IMR-90 (cell line): Measurements from ENCODE around the gene NLRP14. TPM values are rescaled to one million over a fixed set of nuclear protein-coding genes. Genes with fewer than 3 reads are reported as not detected.

Source experiments
- ATAC-seq: fragments of 200-7000 bp; cut with Tn5 transposase; 2 replicates; pipeline ENCODE4 v1.9.1; 2020; ENCODE audit warnings: low read depth, mild to moderate bottlenecking, moderate library complexity
- BruUV-seq: library from RNA; stranded (reverse); fragments of 400-500 nt; replicated peaks from 2 replicates; lab custom pipeline; 2021; lab: Mats Ljungman, UMichigan
- CTCF ChIA-PET: fragments of 300-600 bp; formaldehyde crosslinking; extraction: SDS; loops from one replicate; lab custom pipeline; 2021; ENCODE audit warnings: antibody characterized with exemption; lab: Yijun Ruan, JAX
- POLR2A ChIA-PET: fragments of 300-600 bp; sonication (Branson Sonifier 250); formaldehyde crosslinking; loops from one replicate; lab custom pipeline; 2022; ENCODE audit warnings: antibody characterized with exemption; ENCODE audit not compliant: unreplicated experiment; lab: Charles Lee
- DNase-seq: peaks from one replicate; pipeline ENCODE4 v3.0.0; 2013
- H2AFZ ChIP-seq: replicated peaks from 2 replicates; pipeline ENCODE3; 2013; ENCODE audit warnings: low read length, mild to moderate bottlenecking; ENCODE audit not compliant: poor library complexity
- H2AK5ac ChIP-seq: 2 replicates; pipeline ENCODE4 v1.6.1; 2013; ENCODE audit warnings: low read depth, low read length, inconsistent platforms
- H2AK9ac ChIP-seq: replicated peaks from 2 replicates; pipeline ENCODE3; 2013; ENCODE audit warnings: mild to moderate bottlenecking, low read depth, low read length, moderate library complexity; ENCODE audit not compliant: poor library complexity
- H2BK120ac ChIP-seq: 2 replicates; pipeline ENCODE4 v1.6.1; 2013; ENCODE audit warnings: low read depth, low read length, inconsistent platforms
- H2BK15ac ChIP-seq: 3 replicates; pipeline ENCODE4 v1.6.1; 2013; ENCODE audit warnings: low read depth, low read length, inconsistent platforms
- H2BK20ac ChIP-seq: 2 replicates; pipeline ENCODE4 v1.6.1; 2013; ENCODE audit warnings: low read depth, mild to moderate bottlenecking, inconsistent platforms, low read length, moderate library complexity
- H2BK5ac ChIP-seq: 2 replicates; pipeline ENCODE4 v1.6.1; 2013; ENCODE audit warnings: mild to moderate bottlenecking, low read depth, low read length, inconsistent platforms; ENCODE audit not compliant: poor library complexity, severe bottlenecking
- H3K14ac ChIP-seq: replicated peaks from 2 replicates; pipeline ENCODE4 v1.6.1; 2013; ENCODE audit warnings: low read depth, low read length, inconsistent platforms
- H3K18ac ChIP-seq: 2 replicates; pipeline ENCODE4 v1.6.1; 2013; ENCODE audit warnings: low read depth, low read length, control low read depth
- H3K23ac ChIP-seq: 2 replicates; pipeline ENCODE4 v1.6.1; 2013; ENCODE audit warnings: low read depth, low read length, inconsistent platforms
- H3K27ac ChIP-seq: 2 replicates; pipeline ENCODE4 v1.5.1; 2013; ENCODE audit warnings: mild to moderate bottlenecking, control low read depth, low read length; ENCODE audit not compliant: insufficient read depth
- H3K27me3 ChIP-seq: 2 replicates; pipeline ENCODE4 v1.6.1; 2013; ENCODE audit warnings: low read length; ENCODE audit not compliant: control insufficient read depth, insufficient read depth
- H3K36me3 ChIP-seq: 2 replicates; pipeline ENCODE4 v1.6.1; 2013; ENCODE audit warnings: low read length, mixed read lengths; ENCODE audit not compliant: control insufficient read depth, insufficient read depth
- H3K4ac ChIP-seq: 2 replicates; pipeline ENCODE4 v1.6.1; 2013; ENCODE audit warnings: low read depth, low read length, inconsistent platforms
- H3K4me1 ChIP-seq: 2 replicates; pipeline ENCODE4 v1.6.1; 2013; ENCODE audit warnings: low read length, mixed read lengths; ENCODE audit not compliant: control insufficient read depth, insufficient read depth
- H3K4me2 ChIP-seq: 2 replicates; pipeline ENCODE4 v1.6.1; 2013; ENCODE audit warnings: low read depth, mild to moderate bottlenecking, control low read depth, low read length, moderate library complexity
- H3K4me3 ChIP-seq: 2 replicates; pipeline ENCODE4 v1.5.1; 2013; ENCODE audit warnings: low read depth, mild to moderate bottlenecking, control low read depth, low read length, moderate library complexity; ENCODE audit not compliant: insufficient read depth
- H3K56ac ChIP-seq: 2 replicates; pipeline ENCODE4 v1.6.1; 2013; ENCODE audit warnings: low read length, inconsistent platforms; ENCODE audit not compliant: insufficient read depth; ENCODE audit errors: extremely low read depth
- H3K79me1 ChIP-seq, 2 experiments: 2 replicates each; pipeline ENCODE4 v1.6.1; 2013; ENCODE audit warnings: low read length in 2 of 2, inconsistent platforms in 1 of 2, low read depth in 1 of 2
- H3K9ac ChIP-seq: 2 replicates; pipeline ENCODE4 v1.6.1; 2013; ENCODE audit warnings: low read depth, low read length, control low read depth
- H3K9me1 ChIP-seq: 2 replicates; pipeline ENCODE4 v1.6.1; 2013; ENCODE audit warnings: low read length, inconsistent platforms; ENCODE audit not compliant: insufficient read depth
- H3K9me3 ChIP-seq: 2 replicates; pipeline ENCODE4 v1.6.1; 2013; ENCODE audit warnings: low read length; ENCODE audit not compliant: control insufficient read depth, insufficient read depth
- H4K20me1 ChIP-seq: 2 replicates; pipeline ENCODE4 v1.6.1; 2013; ENCODE audit warnings: low read length, inconsistent platforms; ENCODE audit not compliant: insufficient read depth
- H4K5ac ChIP-seq: 2 replicates; pipeline ENCODE4 v1.6.1; 2013; ENCODE audit warnings: mild to moderate bottlenecking, low read depth, low read length, control low read depth
- H4K8ac ChIP-seq, 2 experiments: 2 replicates each; pipeline ENCODE4 v1.6.1; 2013; ENCODE audit warnings: low read depth in 2 of 2, low read length in 2 of 2, control low read depth in 1 of 2, inconsistent platforms in 1 of 2
- H4K91ac ChIP-seq: 2 replicates; pipeline ENCODE4 v1.6.1; 2013; ENCODE audit warnings: low read depth, low read length, inconsistent platforms; ENCODE audit not compliant: insufficient read depth
- FOS ChIP-seq: fragments of 150-350 bp; IDR thresholded peaks from 2 replicates; pipeline ENCODE4 v1.6.1; 2016; ENCODE audit warnings: low read depth, low read length
- NFE2L2 ChIP-seq: fragments of 150-350 bp; IDR thresholded peaks from 2 replicates; pipeline ENCODE4 v1.6.1; 2016; ENCODE audit warnings: low read depth, mild to moderate bottlenecking, low read length
- POLR2A ChIP-seq: IDR thresholded peaks from 2 replicates; pipeline ENCODE4 v1.6.1; 2012; ENCODE audit warnings: mild to moderate bottlenecking, low read depth, low read length
- RCOR1 ChIP-seq: IDR thresholded peaks from 2 replicates; pipeline ENCODE4 v1.6.1; 2012; ENCODE audit warnings: mild to moderate bottlenecking, low read length, improper control_type of control experiment; ENCODE audit not compliant: insufficient replicate concordance
- RFX5 ChIP-seq: IDR thresholded peaks from 2 replicates; pipeline ENCODE4 v1.8.0; 2012; ENCODE audit warnings: low read depth, mild to moderate bottlenecking, low read length, moderate library complexity
- SMC3 ChIP-seq: fragments of 150-350 bp; IDR thresholded peaks from 2 replicates; pipeline ENCODE4 v1.6.1; 2016; ENCODE audit warnings: low read depth, mild to moderate bottlenecking, antibody characterized with exemption, low read length, moderate library complexity
- WGBS, 2 experiments: methylation state at CpG; one replicate each; pipeline versions ENCODE4 v1.1.5 to v1.1.7; 2013; ENCODE audit warnings: missing lambda C conversion rate in 2 of 2; ENCODE audit not compliant: insufficient read length in 1 of 2; ENCODE audit errors: extremely low coverage in 2 of 2; 5-methylcytosine and 5-hydroxymethylcytosine counted together
- dilution Hi-C: fragments of 300-500 bp; cut with HindIII; formaldehyde crosslinking; loops from one replicate; pipeline ENCODE4 v1.14.3; 2018; ENCODE audit warnings: low sequenced_read_pairs; ENCODE audit not compliant: unreplicated experiment
- in situ Hi-C: fragments of 300-500 bp; cut with MboI; formaldehyde crosslinking; loops from 3 replicates; pipeline ENCODE4 v1.14.3; 2019; ENCODE audit warnings: low sequenced_read_pairs, inconsistent platforms, mixed read lengths
- intact Hi-C: fragments of 100-400 bp; cut with micrococcal nuclease; formaldehyde crosslinking; loops from 2 replicates; pipeline ENCODE4 v1.10.0; 2022
- polyA plus RNA-seq, 3 experiments: library from polyadenylated mRNA; depleted of rRNA; stranded (reverse); fragments of >200 nt; gene quantifications; 2 replicates each; pipeline ENCODE4 v1.2.3, GENCODE V29; 2012; ENCODE audit warnings: low replicate concordance in 1 of 3
- total RNA-seq: library from RNA; depleted of rRNA; stranded (reverse); fragments of >200 nt; gene quantifications from 2 replicates; pipeline ENCODE4 v1.2.3, GENCODE V29; 2012

The NLRP14 gene
- total and polyA plus RNA-seq, 2 of the 4 experiments (the other 2 are of a cell fraction) = under 0.01 TPM; not detected in 1

DNA sequence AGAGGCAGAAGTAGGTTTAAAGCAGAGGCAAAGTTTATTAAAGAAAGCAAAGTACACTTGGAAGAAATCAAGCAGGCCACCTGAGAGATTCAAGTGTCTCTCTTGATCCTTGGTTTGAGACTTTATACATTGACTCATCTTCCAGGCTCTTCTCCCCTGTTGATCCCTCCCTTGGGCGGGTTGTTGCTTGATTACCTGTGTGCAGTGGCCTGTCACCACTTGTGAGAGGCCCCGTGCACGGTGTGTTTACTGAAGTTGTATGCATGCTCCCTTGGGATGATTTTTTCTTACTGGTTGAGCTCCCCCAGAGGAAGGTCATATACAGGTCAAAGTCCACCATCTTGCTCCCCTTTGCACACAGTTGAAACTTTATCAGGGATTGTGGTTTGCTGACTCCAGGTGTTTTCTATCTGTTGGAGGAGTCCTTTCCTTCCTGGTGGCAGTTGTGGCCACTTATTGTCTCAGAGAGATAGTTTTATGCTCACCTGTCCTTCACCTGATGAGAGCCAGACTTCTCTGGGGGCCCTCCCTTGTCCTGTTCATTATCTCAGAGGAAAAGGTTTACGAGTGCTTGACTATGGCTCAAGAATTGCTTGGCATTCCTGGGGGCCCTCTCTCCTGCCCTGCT, 52.2 kb downstream of the NLRP14 start:
- H3K14ac ChIP-seq = no peak overlapping the region
- no peak overlapping the region for H4K5ac ChIP-seq
- dilution Hi-C loops = no loop called here
- H3K79me1 ChIP-seq = no peaks in the 10 kb centered on the region
- H4K8ac ChIP-seq = no peak overlapping the region
- H3K23ac ChIP-seq = no peak overlapping the region
- H3K56ac ChIP-seq = no peak overlapping the region
- H3K9ac ChIP-seq = no peak overlapping the region
- no peak overlapping the region for H2BK120ac ChIP-seq
- no peak overlapping the region for H2BK15ac ChIP-seq
- H3K27me3 ChIP-seq = no peaks in the 10 kb centered on the region
- no peak overlapping the region for H3K4me2 ChIP-seq
- no peak overlapping the region for H4K91ac ChIP-seq
- H3K27ac ChIP-seq = no peak overlapping the region
- no peaks in the 10 kb centered on the region for H3K9me1 ChIP-seq
- no peak overlapping the region for H2AFZ ChIP-seq
- no peaks in the 10 kb centered on the region for H3K9me3 ChIP-seq
- in situ Hi-C loops = no loop called here
- no peak overlapping the region for H2BK5ac ChIP-seq
- H4K20me1 ChIP-seq = no peaks in the 10 kb centered on the region
- TF ChIP-seq RFX5 (no peak), RCOR1 (no peak), NFE2L2 (no peak), SMC3 (no peak), POLR2A (no peak), FOS (no peak)
- no peak overlapping the region for H3K4me3 ChIP-seq
- no peak overlapping the region for H3K4ac ChIP-seq
- H3K36me3 ChIP-seq = no peaks in the 10 kb centered on the region
- CTCF ChIA-PET = interaction anchor here (1.5 kb wide), 1 partner anchor 25 kb away, joined by 3 read pairs; no protein-coding TSS in a partner anchor
- DNase-seq = no peak
- POLR2A ChIA-PET = no interaction called here
- no peaks in the 10 kb centered on the region for H3K4me1 ChIP-seq
- no peak overlapping the region for H2AK9ac ChIP-seq
- H3K18ac ChIP-seq = no peak overlapping the region
- no peak overlapping the region for H2BK20ac ChIP-seq
- WGBS, 2 experiments = no CpG with 5 or more reads among the region's 4 CpGs
- H2AK5ac ChIP-seq = no peak overlapping the region
- BruUV-seq = no TSS peak
- ATAC-seq = no peak
- intact Hi-C loops = no loop called here
